ENCODE data around the gene PHLDA3. TPM values are rescaled to one million over a fixed set of nuclear protein-coding genes. Genes with fewer than 3 reads are reported as not detected.

The PHLDA3 gene
- total RNA-seq, 5 donors from 2014 or later (not counting 1 experiment from before 2014, with no cell fraction given): 0.83 to 5.8 (median 3.6) TPM

GRCh38 chr1:201457508-201457960 is 11.5 kb downstream of the PHLDA3 start:
- H3K9me3 Mint-ChIP-seq: no peaks in the 10 kb centered on the region
- ChIA-PET CTCF (no interaction called here), POLR2A (no interaction called here)
- ATAC-seq (replicated peaks in 1 of 4) (no peak), DNase-seq (no peak)
- Histone ChIP-seq H3K27me3 (replicated peaks in 1 of 2; ENCODE audit: control insufficient read depth in 2 of 2, extremely low read depth in 1 of 2, insufficient read depth in 2 of 2, low read length in 1 of 2) (peaks cover 0 to 20% of the 10 kb centered on the region in 2 experiments), H3K4me3 (ENCODE audit: control insufficient read depth in 1 of 2, extremely low read depth in 1 of 2, low read length in 1 of 2) (no peak overlapping the region), H3K36me3 (ENCODE audit: control insufficient read depth in 2 of 2, extremely low read depth in 1 of 2, insufficient read depth in 1 of 2, low read length in 1 of 2) (no peaks in the 10 kb centered on the region), H3K27ac (ENCODE audit: low read length) (no peak overlapping the region), H3K4me1 (ENCODE audit: control insufficient read depth in 1 of 2, extremely low read depth in 1 of 2, insufficient read depth in 2 of 2, low read length in 2 of 2) (no peaks in the 10 kb centered on the region), H3K9me3 (no peaks in the 10 kb centered on the region)
- peaks cover 0 to 7% (median 2%) of the 10 kb centered on the region in 3 donors for H3K4me1 Mint-ChIP-seq
- no peak overlapping the region for H3K27ac Mint-ChIP-seq
- WGBS (ENCODE audit: insufficient coverage): 62% methylated on average over 3 of the region's 4 CpGs
- no peaks in the 10 kb centered on the region for H3K36me3 Mint-ChIP-seq
- no peak overlapping the region for H3K4me3 Mint-ChIP-seq
- H3K27me3 Mint-ChIP-seq: peaks cover 0 to 2% of the 10 kb centered on the region in 2 donors

GRCh38 chr1:201456499-201457309 is 12.3 kb downstream of the PHLDA3 start:
- Mint-ChIP-seq H3K4me1 (peaks cover 0 to 7% (median 2%) of the 10 kb centered on the region in 3 donors), H3K9me3 (no peaks in the 10 kb centered on the region), H3K27ac (no peak overlapping the region), H3K27me3 (peaks cover 3 to 5% of the 10 kb centered on the region in 2 donors), H3K36me3 (no peaks in the 10 kb centered on the region), H3K4me3 (no peak overlapping the region)
- ChIA-PET CTCF (interaction anchor here in 1 of 2 donors (0.6 kb wide), 1 partner anchor 56 kb away, joined by 3 read pairs; no protein-coding TSS in a partner anchor), POLR2A (no interaction called here)
- no peak for ATAC-seq (replicated peaks in 1 of 4)
- no peak overlapping the region for H3K4me3 ChIP-seq (ENCODE audit: control insufficient read depth in 1 of 2, extremely low read depth in 1 of 2, low read length in 1 of 2)
- no peak overlapping the region for H3K27ac ChIP-seq (ENCODE audit: low read length)
- no peaks in the 10 kb centered on the region for H3K9me3 ChIP-seq
- no peaks in the 10 kb centered on the region for H3K36me3 ChIP-seq (ENCODE audit: control insufficient read depth in 2 of 2, extremely low read depth in 1 of 2, insufficient read depth in 1 of 2, low read length in 1 of 2)
- no peak for DNase-seq
- H3K27me3 ChIP-seq (replicated peaks in 1 of 2; ENCODE audit: control insufficient read depth in 2 of 2, extremely low read depth in 1 of 2, insufficient read depth in 2 of 2, low read length in 1 of 2): peaks cover 0 to 17% of the 10 kb centered on the region in 2 experiments
- 84% methylated on average over 2 of the region's 11 CpGs for WGBS (ENCODE audit: insufficient coverage)
- no peaks in the 10 kb centered on the region for H3K4me1 ChIP-seq (ENCODE audit: control insufficient read depth in 1 of 2, extremely low read depth in 1 of 2, insufficient read depth in 2 of 2, low read length in 2 of 2)

- POLR2A ChIA-PET: no interaction called here
Measured at GRCh38 chr1:201455098-201455497, 13.9 kb downstream of the PHLDA3 start.

GRCh38 chr1:201454608-201455007 is 14.4 kb downstream of the PHLDA3 start:
- WGBS (ENCODE audit: insufficient coverage): 94% methylated on average over 2 of the region's 4 CpGs
- DNase-seq (no peak), ATAC-seq (replicated peaks in 1 of 4) (no peak)
- POLR2A ChIA-PET: no interaction called here
- H3K27ac Mint-ChIP-seq: no peak overlapping the region
- peaks cover 8 to 11% of the 10 kb centered on the region in 2 donors for H3K27me3 Mint-ChIP-seq
- peaks cover 0 to 18% of the 10 kb centered on the region in 2 experiments for H3K27me3 ChIP-seq (replicated peaks in 1 of 2; ENCODE audit: control insufficient read depth in 2 of 2, extremely low read depth in 1 of 2, insufficient read depth in 2 of 2, low read length in 1 of 2)
- H3K4me3 ChIP-seq (ENCODE audit: control insufficient read depth in 1 of 2, extremely low read depth in 1 of 2, low read length in 1 of 2): no peak overlapping the region
- no peaks in the 10 kb centered on the region for H3K9me3 ChIP-seq
- peaks cover 0 to 7% (median 2%) of the 10 kb centered on the region in 3 donors for H3K4me1 Mint-ChIP-seq
- CTCF ChIA-PET: no interaction called here
- no peak overlapping the region for H3K27ac ChIP-seq (ENCODE audit: low read length)
- no peak overlapping the region for H3K4me3 Mint-ChIP-seq
- H3K9me3 Mint-ChIP-seq: no peaks in the 10 kb centered on the region
- H3K4me1 ChIP-seq (ENCODE audit: control insufficient read depth in 1 of 2, extremely low read depth in 1 of 2, insufficient read depth in 2 of 2, low read length in 2 of 2): peaks cover 0 to 2% of the 10 kb centered on the region in 2 experiments
- no peaks in the 10 kb centered on the region for H3K36me3 Mint-ChIP-seq
- no peaks in the 10 kb centered on the region for H3K36me3 ChIP-seq (ENCODE audit: control insufficient read depth in 2 of 2, extremely low read depth in 1 of 2, insufficient read depth in 1 of 2, low read length in 1 of 2)

More at GRCh38 chr1:201455098-201455497, 13.9 kb downstream of the PHLDA3 start:
- no peak overlapping the region for H3K4me3 ChIP-seq (ENCODE audit: control insufficient read depth in 1 of 2, extremely low read depth in 1 of 2, low read length in 1 of 2)
- peaks cover 0 to 2% of the 10 kb centered on the region in 2 experiments for H3K4me1 ChIP-seq (ENCODE audit: control insufficient read depth in 1 of 2, extremely low read depth in 1 of 2, insufficient read depth in 2 of 2, low read length in 2 of 2)
- H3K27me3 ChIP-seq (replicated peaks in 1 of 2; ENCODE audit: control insufficient read depth in 2 of 2, extremely low read depth in 1 of 2, insufficient read depth in 2 of 2, low read length in 1 of 2): peaks cover 0 to 22% of the 10 kb centered on the region in 2 experiments
- H3K27me3 Mint-ChIP-seq: peaks cover 5 to 9% of the 10 kb centered on the region in 2 donors
- ATAC-seq (replicated peaks in 1 of 4): no peak
- H3K27ac Mint-ChIP-seq: no peak overlapping the region
- H3K9me3 Mint-ChIP-seq: no peaks in the 10 kb centered on the region
- H3K9me3 ChIP-seq: no peaks in the 10 kb centered on the region
- CTCF ChIA-PET: no interaction called here
- no peak overlapping the region for H3K27ac ChIP-seq (ENCODE audit: low read length)
- H3K36me3 Mint-ChIP-seq: no peaks in the 10 kb centered on the region
- WGBS (ENCODE audit: insufficient coverage): 89% methylated on average over 6 of the region's 6 CpGs
- no peak for DNase-seq
- H3K4me3 Mint-ChIP-seq: no peak overlapping the region
- H3K36me3 ChIP-seq (ENCODE audit: control insufficient read depth in 2 of 2, extremely low read depth in 1 of 2, insufficient read depth in 1 of 2, low read length in 1 of 2): no peaks in the 10 kb centered on the region
- H3K4me1 Mint-ChIP-seq: peaks cover 0 to 7% (median 2%) of the 10 kb centered on the region in 3 donors

GRCh38 chr1:201452866-201453265 is 16.1 kb downstream of the PHLDA3 start:
- Mint-ChIP-seq H3K4me1 (peaks cover 0 to 9% (median 6%) of the 10 kb centered on the region in 3 donors), H3K27ac (no peak overlapping the region), H3K36me3 (no peaks in the 10 kb centered on the region), H3K4me3 (no peak overlapping the region), H3K9me3 (no peaks in the 10 kb centered on the region), H3K27me3 (peaks cover 8 to 18% of the 10 kb centered on the region in 2 donors)
- no peak overlapping the region for H3K27ac ChIP-seq (ENCODE audit: low read length)
- no peak for ATAC-seq (replicated peaks in 1 of 4)
- no peak overlapping the region for H3K4me3 ChIP-seq (ENCODE audit: control insufficient read depth in 1 of 2, extremely low read depth in 1 of 2, low read length in 1 of 2)
- H3K4me1 ChIP-seq (ENCODE audit: control insufficient read depth in 1 of 2, extremely low read depth in 1 of 2, insufficient read depth in 2 of 2, low read length in 2 of 2): peaks cover 0 to 8% of the 10 kb centered on the region in 2 experiments
- H3K9me3 ChIP-seq: no peaks in the 10 kb centered on the region
- no peaks in the 10 kb centered on the region for H3K36me3 ChIP-seq (ENCODE audit: control insufficient read depth in 2 of 2, extremely low read depth in 1 of 2, insufficient read depth in 1 of 2, low read length in 1 of 2)
- peaks cover 0 to 31% of the 10 kb centered on the region in 2 experiments for H3K27me3 ChIP-seq (replicated peaks in 1 of 2; ENCODE audit: control insufficient read depth in 2 of 2, extremely low read depth in 1 of 2, insufficient read depth in 2 of 2, low read length in 1 of 2)
- ChIA-PET CTCF (no interaction called here), POLR2A (no interaction called here)
- no peak for DNase-seq
- 89% methylated on average over 3 of the region's 4 CpGs for WGBS (ENCODE audit: insufficient coverage)

- H3K4me1 Mint-ChIP-seq: peaks cover 0 to 12% (median 6%) of the 10 kb centered on the region in 3 donors
- DNase-seq: no peak
- POLR2A ChIA-PET: no interaction called here
Measured at GRCh38 chr1:201450721-201451291, 18.2 kb downstream of the PHLDA3 start.

More at GRCh38 chr1:201450721-201451291, 18.2 kb downstream of the PHLDA3 start:
- H3K9me3 ChIP-seq: no peaks in the 10 kb centered on the region
- WGBS (ENCODE audit: insufficient coverage): 41% methylated on average over 9 of the region's 12 CpGs
- no peak overlapping the region for H3K4me3 ChIP-seq (ENCODE audit: control insufficient read depth in 1 of 2, extremely low read depth in 1 of 2, low read length in 1 of 2)
- no peaks in the 10 kb centered on the region for H3K36me3 ChIP-seq (ENCODE audit: control insufficient read depth in 2 of 2, extremely low read depth in 1 of 2, insufficient read depth in 1 of 2, low read length in 1 of 2)
- Mint-ChIP-seq H3K4me3 (no peak overlapping the region), H3K27me3 (peaks cover 12 to 16% of the 10 kb centered on the region in 2 donors), H3K36me3 (no peaks in the 10 kb centered on the region), H3K27ac (no peak overlapping the region), H3K9me3 (no peaks in the 10 kb centered on the region)
- CTCF ChIA-PET: interaction anchor here in 1 of 2 donors (0.7 kb wide), 2 partner anchors 9 to 208 kb away, joined by 3 to 4 read pairs; no protein-coding TSS in a partner anchor
- no peak for ATAC-seq (replicated peaks in 1 of 4)
- peaks cover 0 to 33% of the 10 kb centered on the region in 2 experiments for H3K27me3 ChIP-seq (replicated peaks in 1 of 2; ENCODE audit: control insufficient read depth in 2 of 2, extremely low read depth in 1 of 2, insufficient read depth in 2 of 2, low read length in 1 of 2)
- no peak overlapping the region for H3K27ac ChIP-seq (ENCODE audit: low read length)
- H3K4me1 ChIP-seq (ENCODE audit: control insufficient read depth in 1 of 2, extremely low read depth in 1 of 2, insufficient read depth in 2 of 2, low read length in 2 of 2): peaks cover 0 to 9% of the 10 kb centered on the region in 2 experiments
